Transverse colon (tissue), 4 donors: Measurements from ENCODE around the gene ZNF407.

Experiments used
- CTCF ChIP-seq, 5 experiments: fragments of 200-600 bp in 3 of 5; fragments of 450-650 bp in 2 of 5; sonication (generic) in 3 of 5; IDR thresholded peaks; 1 replicate in 2 of 5; 2 replicates in 3 of 5; pipeline ENCODE4 v1.5.1; 2016 to 2017; ENCODE audit warnings: antibody characterized with exemption in 5 of 5, inconsistent platforms in 3 of 5, mild to moderate bottlenecking in 2 of 5, moderate library complexity in 1 of 5
- EP300 ChIP-seq: sonication (generic); formaldehyde crosslinking; IDR thresholded peaks from one replicate; pipeline ENCODE4 v1.6.1; 2017; ENCODE audit warnings: antibody characterized with exemption, low read depth
- POLR2A ChIP-seq: fragments of 450-650 bp; IDR thresholded peaks from one replicate; pipeline ENCODE4 v1.6.1; 2016; ENCODE audit warnings: antibody characterized with exemption, mild to moderate bottlenecking, moderate library complexity
- POLR2AphosphoS5 ChIP-seq, 3 donors: sonication (generic); formaldehyde crosslinking; IDR thresholded peaks; one replicate each; pipeline ENCODE4 v1.6.1; 2016; ENCODE audit warnings: antibody characterized with exemption in 3 of 3

- TF ChIP-seq POLR2AphosphoS5 (IDR thresholded peaks at IDR 0.05) (no peak), CTCF (IDR thresholded peaks at IDR 0.05) (no peak), POLR2A (no peak), EP300 (no peak)
These were observed 46.8 kb upstream of the ZNF407 start for GRCh38 chr18:74550886-74551285.
